GM18951 (cell line): ENCODE results near the gene TEX29.

Experiments used
- POLR2A ChIP-seq: IDR thresholded peaks from 4 replicates; pipeline ENCODE4 v1.6.1; 2011; ENCODE audit warnings: mild to moderate bottlenecking; ENCODE audit not compliant: insufficient read length, insufficient read depth; ENCODE audit errors: extremely low read depth
- in situ Hi-C: fragments of 300-500 bp; cut with MboI; formaldehyde crosslinking; loops from one replicate; pipeline ENCODE4 v1.12.0; 2022; ENCODE audit warnings: low sequenced_read_pairs, mixed read lengths, inconsistent platforms; ENCODE audit not compliant: unreplicated experiment

The TEX29 gene

GRCh38 chr13:111370147-111370546, 49.7 kb downstream of the TEX29 start:
- in situ Hi-C loops, result no loop called here
- TF ChIP-seq POLR2A, result no peak

GRCh38 chr13:111370570-111371535, 50.4 kb downstream of the TEX29 start:
- in situ Hi-C loops, result no loop called here
- TF ChIP-seq POLR2A, result no peak

GRCh38 chr13:111371720-111372119, 51.3 kb downstream of the TEX29 start:
- in situ Hi-C loops, result no loop called here
- no peak for TF ChIP-seq POLR2A

- in situ Hi-C loops, result no loop called here
Observed at GRCh38 chr13:111372651-111373425, 52.4 kb downstream of the TEX29 start.

GRCh38 chr13:111373486-111373885, 53.0 kb downstream of the TEX29 start:
- TF ChIP-seq POLR2A, result no peak
- in situ Hi-C loops, result no loop called here

More at GRCh38 chr13:111372651-111373425, 52.4 kb downstream of the TEX29 start:
- no peak for TF ChIP-seq POLR2A

GRCh38 chr13:111380431-111380830, 60.0 kb downstream of the TEX29 start:
- in situ Hi-C loops, result no loop called here
- TF ChIP-seq POLR2A, result no peak

- no peak for TF ChIP-seq POLR2A
- in situ Hi-C loops, result no loop called here
Observed at GRCh38 chr13:111382411-111382810, 62.0 kb downstream of the TEX29 start.

- TF ChIP-seq POLR2A, result no peak
- in situ Hi-C loops, result no loop called here
Observed at GRCh38 chr13:111382877-111383276, 62.4 kb downstream of the TEX29 start.

- in situ Hi-C loops, result no loop called here
- TF ChIP-seq POLR2A, result no peak
Observed at GRCh38 chr13:111383591-111384440, 63.4 kb downstream of the TEX29 start.

- in situ Hi-C loops, result no loop called here
- no peak for TF ChIP-seq POLR2A
Observed at GRCh38 chr13:111384441-111385182, 64.2 kb downstream of the TEX29 start.

- TF ChIP-seq POLR2A, result no peak
- in situ Hi-C loops, result no loop called here
Observed at GRCh38 chr13:111385183-111385857, 64.9 kb downstream of the TEX29 start.

GRCh38 chr13:111387026-111387871, 66.8 kb downstream of the TEX29 start:
- in situ Hi-C loops, result no loop called here
- no peak for TF ChIP-seq POLR2A
